ENCODE data around the gene CKS1B. TPM values are rescaled to one million over a fixed set of nuclear protein-coding genes. Genes with fewer than 3 reads are reported as not detected.

Gene CKS1B
- total and polyA plus RNA-seq, 7 experiments from 2014 or later, result 8.4 to 105 (median 10.9) TPM

GRCh38 chr1:155012776-155013602 is 38.5 kb downstream of the CKS1B start:
- H3K36me3 Mint-ChIP-seq, result peaks cover 0 to 46% (median 4%) of the 10 kb centered on the region in 5 donors
- ChIA-PET POLR2A (interaction anchor here (0.5 to 13.8 kb wide), 13 partner anchors 9 to 122 kb away, joined by 3 to 270 read pairs (median 5); partner anchors contain the start of genes ADAM15, CKS1B, FLAD1 and LENEP), CTCF (interaction anchor here (1.0 to 13.9 kb wide), 7 partner anchors 10 to 72 kb away, joined by 3 to 291 read pairs (median 6); partner anchors contain the start of genes ADAM15, CKS1B, LENEP and PBXIP1)
- peaks cover 30 to 81% (median 62%) of the 10 kb centered on the region in 7 donors for H3K4me1 Mint-ChIP-seq
- peak overlapping the region; percentile 83 for H3K27ac ChIP-seq (ENCODE audit: low read depth, low read length)
- no peaks in the 10 kb centered on the region for H3K9me3 Mint-ChIP-seq
- peak overlapping the region; percentile 75 to 99 (median 90) for H3K4me3 Mint-ChIP-seq
- H3K9me3 ChIP-seq (ENCODE audit: control insufficient read depth in 2 of 3, low read length in 3 of 3), result no peaks in the 10 kb centered on the region
- DNase-seq (no peak), ATAC-seq (no peak)
- no peaks in the 10 kb centered on the region for H3K27me3 Mint-ChIP-seq
- H3K27ac Mint-ChIP-seq, result peak overlapping the region; percentile 80 to 98 (median 95)
- peaks cover 54 to 72% of the 10 kb centered on the region in 2 donors for H3K4me1 ChIP-seq (ENCODE audit: control insufficient read depth in 2 of 2, insufficient read depth in 2 of 2, low read length in 2 of 2)
- H3K4me3 ChIP-seq (ENCODE audit: low read length), result peak overlapping the region; percentile 38
- intact Hi-C loops (cut with micrococcal nuclease), result no loop called here
- H3K27me3 ChIP-seq (ENCODE audit: control insufficient read depth in 2 of 2, insufficient read depth in 2 of 2, low read length in 2 of 2), result no peaks in the 10 kb centered on the region
- peaks cover 0 to 29% (median 0%) of the 10 kb centered on the region in 3 experiments for H3K36me3 ChIP-seq (ENCODE audit: control insufficient read depth in 2 of 3, insufficient read depth in 3 of 3, low read length in 3 of 3)

- Mint-ChIP-seq H3K4me3 (peak overlapping the region; percentile 75 to 99 (median 90)), H3K27ac (peak overlapping the region; percentile 80 to 98 (median 95)), H3K27me3 (no peaks in the 10 kb centered on the region), H3K9me3 (no peaks in the 10 kb centered on the region), H3K36me3 (peaks cover 0 to 45% (median 4%) of the 10 kb centered on the region in 5 donors), H3K4me1 (peaks cover 30 to 79% (median 62%) of the 10 kb centered on the region in 7 donors)
- peak overlapping the region; percentile 83 for H3K27ac ChIP-seq (ENCODE audit: low read depth, low read length)
- peaks cover 0 to 29% (median 0%) of the 10 kb centered on the region in 3 experiments for H3K36me3 ChIP-seq (ENCODE audit: control insufficient read depth in 2 of 3, insufficient read depth in 3 of 3, low read length in 3 of 3)
- no peaks in the 10 kb centered on the region for H3K27me3 ChIP-seq (ENCODE audit: control insufficient read depth in 2 of 2, insufficient read depth in 2 of 2, low read length in 2 of 2)
- H3K4me1 ChIP-seq (ENCODE audit: control insufficient read depth in 2 of 2, insufficient read depth in 2 of 2, low read length in 2 of 2), result peaks cover 55 to 71% of the 10 kb centered on the region in 2 donors
- ChIA-PET CTCF (interaction anchor here (1.6 to 13.9 kb wide), 4 partner anchors 15 to 61 kb away, joined by 6 to 291 read pairs (median 98); partner anchors contain the start of genes CKS1B, LENEP, PBXIP1 and PYGO2), POLR2A (interaction anchor here (0.9 to 13.8 kb wide), 10 partner anchors 13 to 121 kb away, joined by 3 to 270 read pairs (median 9); partner anchors contain the start of genes ADAM15, CKS1B, FLAD1 and LENEP)
- intact Hi-C loops (cut with micrococcal nuclease), result no loop called here
- peak in 6 of 9 donors; percentile 54 to 63 (median 57) for DNase-seq
- ATAC-seq, result no peak
- peak overlapping the region; percentile 27 for H3K4me3 ChIP-seq (ENCODE audit: low read length)
- H3K9me3 ChIP-seq (ENCODE audit: control insufficient read depth in 2 of 3, low read length in 3 of 3), result no peaks in the 10 kb centered on the region
These were observed 39.2 kb downstream of the CKS1B start for GRCh38 chr1:155013632-155014031.

DNA sequence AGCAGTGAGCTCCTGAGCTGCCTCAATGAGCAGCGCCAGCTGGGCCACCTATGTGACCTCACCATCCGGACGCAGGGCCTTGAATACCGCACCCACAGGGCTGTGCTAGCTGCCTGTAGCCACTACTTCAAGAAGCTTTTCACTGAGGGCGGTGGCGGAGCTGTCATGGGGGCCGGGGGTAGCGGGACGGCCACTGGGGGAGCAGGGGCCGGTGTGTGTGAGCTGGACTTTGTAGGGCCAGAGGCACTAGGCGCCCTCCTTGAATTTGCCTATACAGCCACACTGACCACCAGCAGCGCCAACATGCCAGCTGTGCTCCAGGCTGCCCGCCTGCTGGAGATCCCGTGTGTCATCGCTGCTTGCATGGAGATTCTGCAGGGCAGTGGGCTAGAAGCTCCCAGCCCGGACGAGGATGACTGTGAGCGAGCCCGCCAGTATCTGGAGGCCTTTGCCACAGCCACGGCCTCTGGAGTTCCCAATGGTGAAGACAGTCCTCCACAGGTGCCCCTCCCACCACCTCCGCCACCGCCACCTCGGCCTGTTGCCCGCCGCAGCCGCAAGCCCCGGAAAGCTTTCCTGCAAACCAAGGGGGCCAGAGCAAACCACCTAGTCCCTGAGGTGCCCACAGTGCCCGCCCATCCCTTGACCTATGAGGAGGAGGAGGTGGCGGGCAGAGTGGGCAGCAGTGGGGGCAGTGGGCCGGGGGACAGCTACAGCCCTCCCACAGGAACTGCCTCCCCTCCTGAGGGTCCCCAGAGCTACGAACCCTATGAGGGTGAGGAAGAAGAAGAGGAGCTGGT is 40.4 kb downstream of the CKS1B start:
- DNase-seq (no peak), ATAC-seq (no peak)
- H3K4me3 ChIP-seq (ENCODE audit: low read length), result no peak overlapping the region
- no peaks in the 10 kb centered on the region for H3K9me3 Mint-ChIP-seq
- no peaks in the 10 kb centered on the region for H3K9me3 ChIP-seq (ENCODE audit: control insufficient read depth in 2 of 3, low read length in 3 of 3)
- CTCF ChIA-PET, result interaction anchor here (0.6 to 13.9 kb wide), 11 partner anchors 17 to 345 kb away, joined by 3 to 291 read pairs (median 5); partner anchors contain the start of genes CKS1B, LENEP, PBXIP1 and PMVK
- H3K4me1 ChIP-seq (ENCODE audit: control insufficient read depth in 2 of 2, insufficient read depth in 2 of 2, low read length in 2 of 2), result peaks cover 51 to 78% of the 10 kb centered on the region in 2 donors
- peak overlapping the region; percentile 83 for H3K27ac ChIP-seq (ENCODE audit: low read depth, low read length)
- peaks cover 41 to 81% (median 75%) of the 10 kb centered on the region in 7 donors for H3K4me1 Mint-ChIP-seq
- H3K27ac Mint-ChIP-seq, result peak overlapping the region in 7 of 9 donors; percentile 93 to 98 (median 95)
- POLR2A ChIA-PET, result interaction anchor here (0.9 to 13.8 kb wide), 9 partner anchors 14 to 61 kb away, joined by 3 to 270 read pairs (median 28); partner anchors contain the start of genes CKS1B, FLAD1, LENEP and PBXIP1
- no peaks in the 10 kb centered on the region for H3K27me3 Mint-ChIP-seq
- peaks cover 0 to 30% (median 0%) of the 10 kb centered on the region in 3 experiments for H3K36me3 ChIP-seq (ENCODE audit: control insufficient read depth in 2 of 3, insufficient read depth in 3 of 3, low read length in 3 of 3)
- H3K36me3 Mint-ChIP-seq, result peaks cover 0 to 40% (median 4%) of the 10 kb centered on the region in 5 donors
- intact Hi-C loops (cut with micrococcal nuclease), result loop anchor here in 1 of 2 donors (5.0 kb wide), 2 partner anchors 37 to 408 kb away; partner anchors contain the start of genes ADAM15 and ADAR
- H3K4me3 Mint-ChIP-seq, result peak overlapping the region in 8 of 10 donors; percentile 76 to 99 (median 90)
- no peaks in the 10 kb centered on the region for H3K27me3 ChIP-seq (ENCODE audit: control insufficient read depth in 2 of 2, insufficient read depth in 2 of 2, low read length in 2 of 2)

GRCh38 chr1:155015527-155016230 is 41.2 kb downstream of the CKS1B start:
- Histone ChIP-seq H3K4me3 (ENCODE audit: low read length) (no peak overlapping the region), H3K36me3 (ENCODE audit: control insufficient read depth in 2 of 3, insufficient read depth in 3 of 3, low read length in 3 of 3) (peaks cover 0 to 30% (median 0%) of the 10 kb centered on the region in 3 experiments), H3K27ac (ENCODE audit: low read depth, low read length) (peak overlapping the region; percentile 83), H3K27me3 (ENCODE audit: control insufficient read depth in 2 of 2, insufficient read depth in 2 of 2, low read length in 2 of 2) (no peaks in the 10 kb centered on the region), H3K4me1 (ENCODE audit: control insufficient read depth in 2 of 2, insufficient read depth in 2 of 2, low read length in 2 of 2) (peaks cover 43 to 78% of the 10 kb centered on the region in 2 donors), H3K9me3 (ENCODE audit: control insufficient read depth in 2 of 3, low read length in 3 of 3) (no peaks in the 10 kb centered on the region)
- H3K9me3 Mint-ChIP-seq, result peaks cover 0 to 2% (median 0%) of the 10 kb centered on the region in 11 donors
- no peaks in the 10 kb centered on the region for H3K27me3 Mint-ChIP-seq
- H3K27ac Mint-ChIP-seq, result peak overlapping the region; percentile 82 to 98 (median 94)
- CTCF ChIA-PET, result interaction anchor here (0.7 to 13.9 kb wide), 15 partner anchors 8 to 456 kb away, joined by 3 to 291 read pairs (median 8); partner anchors contain the start of genes CKS1B, LENEP, PBXIP1 and PMVK
- peaks cover 42 to 83% (median 72%) of the 10 kb centered on the region in 7 donors for H3K4me1 Mint-ChIP-seq
- DNase-seq (no peak), ATAC-seq (no peak)
- peaks cover 0 to 34% (median 4%) of the 10 kb centered on the region in 5 donors for H3K36me3 Mint-ChIP-seq
- intact Hi-C loops (cut with micrococcal nuclease), result loop anchor here in 1 of 2 donors (2.0 to 5.0 kb wide), 3 partner anchors 33 to 408 kb away; partner anchors contain the start of genes ADAM15, ADAR and FLAD1
- peak overlapping the region; percentile 66 to 85 (median 74) for H3K4me3 Mint-ChIP-seq
- POLR2A ChIA-PET, result interaction anchor here (0.6 to 13.8 kb wide), 11 partner anchors 15 to 236 kb away, joined by 3 to 270 read pairs (median 18); partner anchors contain the start of genes CKS1B, FLAD1, LENEP and PBXIP1

- peak in 1 of 9 donors; percentile 41 for DNase-seq
- Histone ChIP-seq H3K36me3 (ENCODE audit: control insufficient read depth in 2 of 3, insufficient read depth in 3 of 3, low read length in 3 of 3) (peaks cover 0 to 26% (median 0%) of the 10 kb centered on the region in 3 experiments), H3K27me3 (ENCODE audit: control insufficient read depth in 2 of 2, insufficient read depth in 2 of 2, low read length in 2 of 2) (no peaks in the 10 kb centered on the region), H3K4me3 (ENCODE audit: low read length) (peak overlapping the region; percentile 50), H3K9me3 (ENCODE audit: control insufficient read depth in 2 of 3, low read length in 3 of 3) (no peaks in the 10 kb centered on the region), H3K27ac (ENCODE audit: low read depth, low read length) (peak overlapping the region; percentile 83), H3K4me1 (ENCODE audit: control insufficient read depth in 2 of 2, insufficient read depth in 2 of 2, low read length in 2 of 2) (peaks cover 38 to 75% of the 10 kb centered on the region in 2 donors)
- H3K27me3 Mint-ChIP-seq, result no peaks in the 10 kb centered on the region
- POLR2A ChIA-PET, result interaction anchor here (0.6 to 13.8 kb wide), 13 partner anchors 16 to 236 kb away, joined by 3 to 270 read pairs (median 10); partner anchors contain the start of genes FLAD1, LENEP, PBXIP1 and PMVK
- peaks cover 0 to 2% (median 0%) of the 10 kb centered on the region in 11 donors for H3K9me3 Mint-ChIP-seq
- peaks cover 38 to 80% (median 69%) of the 10 kb centered on the region in 7 donors for H3K4me1 Mint-ChIP-seq
- peak overlapping the region; percentile 66 to 85 (median 74) for H3K4me3 Mint-ChIP-seq
- intact Hi-C loops (cut with micrococcal nuclease), result loop anchor here in 1 of 2 donors (2.0 to 5.0 kb wide), 3 partner anchors 34 to 409 kb away; partner anchors contain the start of genes ADAM15, ADAR and FLAD1
- peaks cover 0 to 34% (median 4%) of the 10 kb centered on the region in 5 donors for H3K36me3 Mint-ChIP-seq
- CTCF ChIA-PET, result interaction anchor here (0.7 to 13.9 kb wide), 19 partner anchors 9 to 457 kb away, joined by 3 to 291 read pairs (median 7); partner anchors contain the start of genes CKS1B, FLAD1, LENEP and PBXIP1
- H3K27ac Mint-ChIP-seq, result peak overlapping the region; percentile 82 to 98 (median 94)
- ATAC-seq, result no peak
These were observed 41.9 kb downstream of the CKS1B start for GRCh38 chr1:155016231-155016831.

Measured in naive thymus-derived CD4-positive, alpha-beta T cell (primary cell).